Erythroblast (primary cell): ENCODE measurements around the gene ONECUT1.

Experiments
- GATA1 ChIP-seq: IDR thresholded peaks from 2 replicates; pipeline ENCODE4 v1.6.1; 2011; ENCODE audit warnings: low read depth, mild to moderate bottlenecking, control low read depth, low read length, moderate library complexity
- POLR2A ChIP-seq: IDR thresholded peaks from 2 replicates; pipeline ENCODE4 v1.6.1; 2011; ENCODE audit warnings: mild to moderate bottlenecking, low read length

GRCh38 chr15:52738311-52738710, 51.8 kb downstream of the ONECUT1 start:
- TF ChIP-seq POLR2A = no peak
- no peak for TF ChIP-seq GATA1
